ENCODE data around the gene THSD4.

The THSD4 gene

GRCh38 chr15:71502077-71502432 is 386.8 kb downstream of the THSD4 start:
- TF ChIP-seq CTCF (conservative IDR thresholded peaks at IDR 0.05; ENCODE audit: low read depth, low read length) = no peak
- H3K79me2 ChIP-seq (ENCODE audit: insufficient read depth, low read depth) = no peaks in the 10 kb centered on the region
- no peaks in the 10 kb centered on the region for H3K4me1 ChIP-seq (ENCODE audit: low read depth, poor library complexity, severe bottlenecking)
- H3K27ac ChIP-seq = no peak overlapping the region
- no peak overlapping the region for H3K9ac ChIP-seq
- no peak overlapping the region for H3K4me3 ChIP-seq (IDR thresholded peaks at IDR 0.05; ENCODE audit: insufficient read depth, low read depth, low read length)
- no peak overlapping the region for H2AFZ ChIP-seq (ENCODE audit: low read depth)
- H3K36me3 ChIP-seq (ENCODE audit: insufficient read depth) = no peaks in the 10 kb centered on the region
- no peaks in the 10 kb centered on the region for H4K20me1 ChIP-seq (ENCODE audit: insufficient read depth)
- no peaks in the 10 kb centered on the region for H3K27me3 ChIP-seq (ENCODE audit: insufficient read depth, low read depth)
- no peak overlapping the region for H3K4me2 ChIP-seq

- no peak for TF ChIP-seq CTCF (conservative IDR thresholded peaks at IDR 0.05; ENCODE audit: low read depth, low read length)
- Histone ChIP-seq H2AFZ (ENCODE audit: low read depth) (no peak overlapping the region), H4K20me1 (ENCODE audit: insufficient read depth) (no peaks in the 10 kb centered on the region), H3K27me3 (ENCODE audit: insufficient read depth, low read depth) (no peaks in the 10 kb centered on the region), H3K9ac (no peak overlapping the region), H3K36me3 (ENCODE audit: insufficient read depth) (no peaks in the 10 kb centered on the region), H3K27ac (no peak overlapping the region), H3K4me1 (ENCODE audit: low read depth, poor library complexity, severe bottlenecking) (no peaks in the 10 kb centered on the region), H3K79me2 (ENCODE audit: insufficient read depth, low read depth) (no peaks in the 10 kb centered on the region), H3K4me3 (IDR thresholded peaks at IDR 0.05; ENCODE audit: insufficient read depth, low read depth, low read length) (no peak overlapping the region), H3K4me2 (no peak overlapping the region)
Observed at GRCh38 chr15:71505962-71506361, 390.7 kb downstream of the THSD4 start.

GRCh38 chr15:71506946-71507345 is 391.7 kb downstream of the THSD4 start:
- Histone ChIP-seq H3K9ac (no peak overlapping the region), H4K20me1 (ENCODE audit: insufficient read depth) (no peaks in the 10 kb centered on the region), H3K4me3 (IDR thresholded peaks at IDR 0.05; ENCODE audit: insufficient read depth, low read depth, low read length) (no peak overlapping the region), H3K4me1 (ENCODE audit: low read depth, poor library complexity, severe bottlenecking) (no peaks in the 10 kb centered on the region), H3K36me3 (ENCODE audit: insufficient read depth) (no peaks in the 10 kb centered on the region), H3K27me3 (ENCODE audit: insufficient read depth, low read depth) (no peaks in the 10 kb centered on the region), H3K4me2 (no peak overlapping the region), H3K27ac (no peak overlapping the region), H2AFZ (ENCODE audit: low read depth) (no peak overlapping the region), H3K79me2 (ENCODE audit: insufficient read depth, low read depth) (no peaks in the 10 kb centered on the region)
- no peak for TF ChIP-seq CTCF (conservative IDR thresholded peaks at IDR 0.05; ENCODE audit: low read depth, low read length)

- no peaks in the 10 kb centered on the region for H4K20me1 ChIP-seq (ENCODE audit: insufficient read depth)
- no peaks in the 10 kb centered on the region for H3K4me1 ChIP-seq (ENCODE audit: low read depth, poor library complexity, severe bottlenecking)
- H2AFZ ChIP-seq (ENCODE audit: low read depth) = no peak overlapping the region
- H3K4me3 ChIP-seq (IDR thresholded peaks at IDR 0.05; ENCODE audit: insufficient read depth, low read depth, low read length) = no peak overlapping the region
- no peak overlapping the region for H3K9ac ChIP-seq
- no peaks in the 10 kb centered on the region for H3K36me3 ChIP-seq (ENCODE audit: insufficient read depth)
- H3K27ac ChIP-seq = no peak overlapping the region
- H3K79me2 ChIP-seq (ENCODE audit: insufficient read depth, low read depth) = no peaks in the 10 kb centered on the region
- H3K27me3 ChIP-seq (ENCODE audit: insufficient read depth, low read depth) = no peaks in the 10 kb centered on the region
- no peak overlapping the region for H3K4me2 ChIP-seq
- TF ChIP-seq CTCF (conservative IDR thresholded peaks at IDR 0.05; ENCODE audit: low read depth, low read length) = no peak
Observed at GRCh38 chr15:71508081-71508682, 392.9 kb downstream of the THSD4 start.
